GM18507 (cell line): ENCODE data around the gene EDEM3.
"Not testable (repeated sequence)": the region's sequence is repeated elsewhere in the genome, so short reads cannot be mapped to it uniquely, and the experiment has no call there.

Source experiments
- DNase-seq: peaks from one replicate; pipeline ENCODE4 v3.0.0; 2011; ENCODE audit warnings: low read depth; ENCODE audit not compliant: insufficient read length; ENCODE audit errors: extremely low spot score
- FAIRE-seq: peaks from 2 replicates; lab custom pipeline; 2011; peaks lifted over from hg19 to GRCh38; lab: Jason Lieb, UNC

The EDEM3 gene

GRCh38 chr1:184684285-184685074, 70.2 kb downstream of the EDEM3 start:
- no peak for FAIRE-seq
- no peak for DNase-seq

- DNase-seq = no peak
- no peak for FAIRE-seq
These were observed 71.7 kb downstream of the EDEM3 start for GRCh38 chr1:184682956-184683355.

GRCh38 chr1:184680611-184681225, 73.9 kb downstream of the EDEM3 start:
- DNase-seq, FAIRE-seq: not testable (repeated sequence)

DNA sequence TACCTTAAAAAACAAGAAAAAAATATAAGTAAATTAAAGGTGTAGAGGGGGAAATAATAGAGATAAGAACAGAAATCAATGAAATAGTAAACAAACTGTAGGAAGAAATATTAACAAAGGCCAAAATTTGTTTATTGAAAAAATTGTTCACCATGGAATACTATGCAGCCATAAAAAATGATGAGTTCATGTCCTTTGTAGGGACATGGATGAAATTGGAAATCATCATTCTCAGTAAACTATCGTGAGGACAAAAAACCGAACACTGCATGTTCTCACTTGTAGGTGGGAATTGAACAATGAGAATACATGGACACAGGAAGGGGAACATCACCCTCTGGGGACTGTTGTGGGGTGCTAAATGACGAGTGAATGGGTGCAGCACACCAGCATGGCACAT, 75.2 kb downstream of the EDEM3 start:
- not testable (repeated sequence) for FAIRE-seq, DNase-seq

- DNase-seq (no peak), FAIRE-seq (no peak)
These were observed 77.3 kb downstream of the EDEM3 start for GRCh38 chr1:184677344-184677743.

DNA sequence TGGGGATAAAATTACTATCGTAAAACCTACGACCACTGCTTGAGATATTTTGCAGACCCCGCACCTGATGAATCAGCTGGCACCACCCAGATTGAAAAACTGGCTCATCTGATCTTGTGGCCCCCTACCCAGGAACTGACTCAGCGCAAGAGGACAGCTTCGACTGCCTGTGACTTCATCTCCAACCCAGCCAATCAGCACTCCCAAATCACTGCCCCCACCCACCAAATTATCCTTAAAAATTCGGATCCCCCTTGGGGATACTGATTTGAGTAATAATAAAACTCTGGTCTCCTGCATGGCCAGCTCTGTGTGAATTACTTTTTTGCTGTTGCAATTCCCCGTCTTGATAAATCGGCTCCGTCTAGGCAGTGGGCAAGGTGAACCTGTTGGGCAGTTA, 81.4 kb downstream of the EDEM3 start:
- no peak for FAIRE-seq
- no peak for DNase-seq

- DNase-seq (no peak), FAIRE-seq (no peak)
These were observed 82.5 kb downstream of the EDEM3 start for GRCh38 chr1:184672013-184672726.

- no peak for FAIRE-seq
These were observed 85.3 kb downstream of the EDEM3 start for GRCh38 chr1:184669391-184669790.

GRCh38 chr1:184665360-184665759, 89.3 kb downstream of the EDEM3 start:
- no peak for DNase-seq

More at GRCh38 chr1:184669391-184669790, 85.3 kb downstream of the EDEM3 start:
- no peak for DNase-seq

GRCh38 chr1:184664661-184665060, 90.0 kb downstream of the EDEM3 start:
- no peak for FAIRE-seq
- DNase-seq = no peak

More at GRCh38 chr1:184665360-184665759, 89.3 kb downstream of the EDEM3 start:
- no peak for FAIRE-seq

- FAIRE-seq (no peak), DNase-seq (peak; percentile 29)
These were observed 90.5 kb downstream of the EDEM3 start for GRCh38 chr1:184664042-184664660.

DNA sequence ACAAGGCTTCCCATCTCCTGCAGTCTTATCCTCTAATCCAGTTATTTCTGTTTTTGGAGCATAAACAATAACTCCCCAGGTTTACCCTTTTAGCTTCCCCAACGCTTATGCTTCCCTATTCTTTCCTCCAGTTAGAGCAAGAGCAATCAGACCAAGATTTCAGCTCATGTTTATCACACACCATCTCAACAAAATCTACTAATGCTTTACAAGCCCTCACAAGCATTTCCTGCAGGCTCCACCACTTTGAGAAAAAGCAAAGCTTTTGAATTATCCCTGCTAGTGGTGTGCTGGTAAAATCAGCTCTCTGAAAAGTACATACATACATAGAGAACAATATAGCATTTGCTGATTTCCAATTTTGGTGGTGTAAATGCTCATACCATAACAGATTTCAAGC, 92.9 kb downstream of the EDEM3 start:
- DNase-seq (no peak), FAIRE-seq (no peak)

- no peak for FAIRE-seq
- DNase-seq = no peak
These were observed 94.0 kb downstream of the EDEM3 start for GRCh38 chr1:184660462-184661191.

- DNase-seq = no peak
- FAIRE-seq = no peak
These were observed 96.6 kb downstream of the EDEM3 start for GRCh38 chr1:184658055-184658454.

DNA sequence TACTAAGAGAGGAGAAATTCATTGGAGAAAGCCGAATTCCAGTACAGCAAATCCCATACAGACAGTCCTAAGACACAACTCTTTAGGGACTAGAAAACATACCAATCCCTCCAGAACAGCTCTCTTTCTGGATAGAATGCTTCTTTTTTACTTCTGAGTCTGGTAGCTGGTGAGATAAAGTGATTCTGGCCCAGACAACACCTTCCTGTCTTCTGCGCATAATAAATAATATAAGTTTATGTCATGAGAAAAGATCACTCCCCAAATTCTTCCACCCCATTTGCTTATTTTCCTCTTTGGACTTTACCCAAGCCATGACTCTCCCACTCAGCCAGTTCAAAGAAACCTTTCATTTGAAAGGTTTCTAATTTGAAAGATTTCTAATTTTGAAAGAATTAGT, 98.4 kb downstream of the EDEM3 start:
- FAIRE-seq (no peak), DNase-seq (no peak)

DNA sequence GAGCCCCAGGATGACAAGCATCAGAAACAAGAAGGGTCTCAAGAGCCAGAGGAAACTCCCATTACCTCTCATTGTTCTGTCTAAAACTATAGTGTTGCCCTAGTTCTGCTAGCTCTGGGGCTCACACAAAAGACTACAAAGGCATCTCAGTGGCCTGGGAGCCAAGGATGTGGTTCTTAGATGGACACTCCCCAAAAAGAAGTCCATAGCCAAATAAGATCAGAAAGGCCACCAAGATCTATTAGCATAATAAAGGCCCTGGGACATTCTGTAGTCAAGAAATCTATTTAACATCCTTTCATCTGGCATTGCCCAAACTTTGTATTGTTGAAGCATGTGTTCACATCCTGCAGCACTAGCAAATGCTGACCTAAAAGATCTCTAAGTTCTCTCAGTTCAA, 99.5 kb downstream of the EDEM3 start:
- DNase-seq (no peak), FAIRE-seq (no peak)

GRCh38 chr1:184650177-184650866, 104.3 kb downstream of the EDEM3 start:
- DNase-seq (no peak), FAIRE-seq (no peak)

DNA sequence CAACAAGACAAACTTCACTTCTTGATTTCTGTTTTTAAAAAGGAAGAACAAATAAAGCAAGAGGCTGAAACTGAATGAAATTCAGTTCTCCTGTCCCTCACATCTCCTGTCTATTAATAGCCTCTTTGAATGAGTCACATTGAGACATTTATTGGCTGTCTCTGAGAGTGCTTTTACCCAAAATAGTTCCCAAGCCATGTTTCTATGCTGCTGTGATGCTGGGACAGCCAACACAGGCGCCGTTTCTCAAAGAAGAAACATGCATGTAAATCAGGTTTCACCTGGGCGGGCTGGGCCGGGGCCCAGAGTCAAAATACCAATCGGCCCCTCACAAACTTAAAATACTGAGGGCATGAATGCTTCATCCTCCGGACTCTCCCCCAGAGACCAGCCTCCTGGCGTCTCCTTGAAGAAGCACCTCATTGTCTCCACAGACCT, 105.2 kb downstream of the EDEM3 start:
- peak; percentile 54 for FAIRE-seq

DNA sequence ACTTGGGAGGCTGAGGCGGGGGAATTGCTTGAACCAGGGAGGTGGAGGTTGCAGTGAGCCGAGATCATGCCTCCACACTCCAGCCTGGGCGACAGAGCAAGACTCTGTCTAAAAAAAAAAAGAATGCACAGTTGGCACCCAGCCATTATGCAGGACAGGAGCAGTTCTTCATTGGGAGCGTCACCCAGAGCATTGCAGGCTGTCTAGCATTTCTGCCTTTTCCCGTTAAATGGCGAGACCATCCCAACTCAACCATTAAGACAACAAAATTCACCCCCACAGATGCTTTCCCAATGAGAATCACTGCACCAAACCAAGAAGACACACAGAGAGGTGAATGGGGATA, 105.8 kb downstream of the EDEM3 start:
- FAIRE-seq (no peak), DNase-seq (no peak)

More for the DNA sequence above, 105.2 kb downstream of the EDEM3 start:
- no peak for DNase-seq
